ENCODE results near the gene RABGAP1.

- no peak for TF ChIP-seq POLR2A (IDR thresholded peaks at IDR 0.05)
- TF ChIP-seq, protein P1, sequence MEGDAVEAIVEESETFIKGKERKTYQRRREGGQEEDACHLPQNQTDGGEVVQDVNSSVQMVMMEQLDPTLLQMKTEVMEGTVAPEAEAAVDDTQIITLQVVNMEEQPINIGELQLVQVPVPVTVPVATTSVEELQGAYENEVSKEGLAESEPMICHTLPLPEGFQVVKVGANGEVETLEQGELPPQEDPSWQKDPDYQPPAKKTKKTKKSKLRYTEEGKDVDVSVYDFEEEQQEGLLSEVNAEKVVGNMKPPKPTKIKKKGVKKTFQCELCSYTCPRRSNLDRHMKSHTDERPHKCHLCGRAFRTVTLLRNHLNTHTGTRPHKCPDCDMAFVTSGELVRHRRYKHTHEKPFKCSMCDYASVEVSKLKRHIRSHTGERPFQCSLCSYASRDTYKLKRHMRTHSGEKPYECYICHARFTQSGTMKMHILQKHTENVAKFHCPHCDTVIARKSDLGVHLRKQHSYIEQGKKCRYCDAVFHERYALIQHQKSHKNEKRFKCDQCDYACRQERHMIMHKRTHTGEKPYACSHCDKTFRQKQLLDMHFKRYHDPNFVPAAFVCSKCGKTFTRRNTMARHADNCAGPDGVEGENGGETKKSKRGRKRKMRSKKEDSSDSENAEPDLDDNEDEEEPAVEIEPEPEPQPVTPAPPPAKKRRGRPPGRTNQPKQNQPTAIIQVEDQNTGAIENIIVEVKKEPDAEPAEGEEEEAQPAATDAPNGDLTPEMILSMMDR (IDR thresholded peaks at IDR 0.05) = no peak
Measured at GRCh38 chr9:123111427-123112014, 170.7 kb downstream of the RABGAP1 start.

Measured in testis (tissue), 2 donors.